ENCODE measurements around the gene PTPRN2.

DNA sequence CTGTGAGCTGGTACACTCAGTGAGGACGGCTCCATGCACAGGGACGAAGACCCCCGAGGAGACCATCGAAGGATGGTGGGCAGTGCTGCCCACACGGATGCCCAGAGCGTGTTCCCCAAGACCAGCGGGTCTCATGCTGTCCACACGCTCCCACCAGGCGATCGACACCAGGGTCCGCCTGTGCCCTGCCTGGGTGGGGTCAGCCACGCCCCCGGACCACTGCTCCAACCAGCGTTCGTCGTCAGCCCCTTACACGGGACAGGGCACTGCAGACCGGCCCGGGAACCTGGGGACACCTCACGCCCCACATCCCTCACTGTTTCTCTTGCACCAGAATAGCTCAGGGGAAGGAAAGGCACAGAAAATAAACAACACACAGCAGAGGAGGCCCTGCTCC is 1027.4 kb downstream of the PTPRN2 start:
- TF ChIP-seq POLR2AphosphoS5 (IDR thresholded peaks at IDR 0.05; ENCODE audit: insufficient read depth, low read depth, low read length) (no peak), MAX (IDR thresholded peaks at IDR 0.05; ENCODE audit: insufficient read depth, insufficient read length) (no peak), CTCF (IDR thresholded peaks at IDR 0.05; ENCODE audit: extremely low read depth in 1 of 2, insufficient read depth in 1 of 2, low read depth in 1 of 2, low read length in 2 of 2) (no peak)

All from endothelial cell of umbilical vein (primary cell).